Forelimb muscle (tissue), 1 donor: ENCODE results near the gene MRPL18. TPM values are rescaled to one million over a fixed set of nuclear protein-coding genes. Genes with fewer than 3 reads are reported as not detected.

ENCODE experiments used
- DNase-seq: peaks from one replicate; pipeline ENCODE4 v3.0.0-alpha.2; 2013; ENCODE audit warnings: low read depth
- polyA plus RNA-seq: library from polyadenylated mRNA; unstranded; fragments of 120-200 nt; gene quantifications from one replicate; pipeline ENCODE4 v1.2.1, GENCODE V29; 2013; ENCODE audit not compliant: insufficient read length

The MRPL18 gene
- polyA plus RNA-seq, 1 donor, result 79.1 TPM

DNA sequence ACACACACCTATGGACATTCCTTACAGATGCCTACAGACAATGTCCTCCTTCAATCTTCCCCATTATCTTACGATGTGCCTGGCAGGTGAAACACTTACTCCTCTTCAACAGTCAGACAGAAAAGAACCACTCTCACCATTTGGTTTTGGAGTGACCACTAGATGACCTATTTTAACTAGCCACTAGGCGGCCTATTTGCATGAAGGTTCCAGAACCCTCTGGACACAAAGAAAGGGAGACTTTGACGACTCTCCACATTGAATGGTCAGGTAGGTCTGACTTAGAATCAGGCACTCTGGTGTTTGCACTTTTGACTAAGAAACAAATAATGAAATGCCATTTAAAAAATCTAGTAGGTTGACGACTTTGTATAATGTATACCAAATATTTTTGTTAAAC is 51.8 kb downstream of the MRPL18 start:
- DNase-seq, result no peak

GRCh38 chr6:159844737-159845645 is 54.7 kb downstream of the MRPL18 start:
- DNase-seq, result no peak

Other genes starting within 250 kb of the MRPL18 start
- 92.6 TPM for gene SOD2, start 97.2 kb upstream of the MRPL18 start, polyA plus RNA-seq
- gene WTAP, start 63.0 kb upstream of the MRPL18 start, polyA plus RNA-seq, result 64.7 TPM
- gene ACAT2, start 28.4 kb upstream of the MRPL18 start, polyA plus RNA-seq, result 16.2 TPM
- gene TCP1, start 865 bp upstream of the MRPL18 start, polyA plus RNA-seq, result 210 TPM
- 0.23 TPM for gene PNLDC1, start 9.8 kb downstream of the MRPL18 start, polyA plus RNA-seq
- gene MAS1, start 100.5 kb downstream of the MRPL18 start, polyA plus RNA-seq, result 0.18 TPM
- gene IGF2R, start 178.6 kb downstream of the MRPL18 start, polyA plus RNA-seq, result 124 TPM